ENCODE measurements around the gene ATPAF2.

The ATPAF2 gene

DNA sequence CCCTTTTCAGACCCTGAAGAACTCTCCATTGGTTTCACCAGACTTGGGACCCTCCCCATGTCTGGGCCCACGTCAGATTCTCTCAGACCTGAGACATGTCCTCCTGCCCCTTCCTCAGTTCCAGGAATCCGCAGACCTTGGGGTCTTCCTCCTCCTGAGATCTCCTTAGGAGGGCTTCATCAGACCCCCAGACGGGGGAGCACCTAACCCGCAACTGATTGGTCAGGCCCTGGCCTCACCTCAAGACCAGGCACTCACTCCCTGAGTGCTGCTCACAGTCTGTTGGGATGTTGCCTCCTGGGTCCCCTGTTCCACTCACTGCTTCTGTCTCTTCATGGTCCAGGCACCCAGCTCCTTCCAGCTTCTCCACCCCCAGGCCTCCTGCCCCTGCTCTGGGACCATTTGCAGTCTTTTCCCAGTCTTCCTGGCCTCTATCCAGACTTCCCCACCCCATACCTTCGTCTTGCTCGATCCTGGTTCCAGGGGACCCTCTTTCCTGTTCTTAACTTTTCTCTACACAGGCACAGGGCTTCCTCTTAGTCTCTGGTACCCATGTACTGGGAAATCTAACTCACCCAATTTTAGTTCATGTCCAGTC, 1.4 kb upstream of the ATPAF2 start:
- TF ChIP-seq Cebpa-rat (IDR thresholded peaks at IDR 0.05): no peak
- H3K9ac ChIP-seq: peak overlapping the region; percentile 93
- H3K27ac ChIP-seq: peak overlapping the region; percentile 81
- peaks cover 50% of the 10 kb centered on the region for H3K4me1 ChIP-seq
- H3K36me3 ChIP-seq: peaks cover 22% of the 10 kb centered on the region
- peaks cover 75% of the 10 kb centered on the region for H4K20me1 ChIP-seq
- peak overlapping the region; percentile 86 for H3K4me3 ChIP-seq
- H3K4me2 ChIP-seq: peak overlapping the region; percentile 88
- H3K9me3 ChIP-seq: no peaks in the 10 kb centered on the region
- no peaks in the 10 kb centered on the region for H3K27me3 ChIP-seq

DNA sequence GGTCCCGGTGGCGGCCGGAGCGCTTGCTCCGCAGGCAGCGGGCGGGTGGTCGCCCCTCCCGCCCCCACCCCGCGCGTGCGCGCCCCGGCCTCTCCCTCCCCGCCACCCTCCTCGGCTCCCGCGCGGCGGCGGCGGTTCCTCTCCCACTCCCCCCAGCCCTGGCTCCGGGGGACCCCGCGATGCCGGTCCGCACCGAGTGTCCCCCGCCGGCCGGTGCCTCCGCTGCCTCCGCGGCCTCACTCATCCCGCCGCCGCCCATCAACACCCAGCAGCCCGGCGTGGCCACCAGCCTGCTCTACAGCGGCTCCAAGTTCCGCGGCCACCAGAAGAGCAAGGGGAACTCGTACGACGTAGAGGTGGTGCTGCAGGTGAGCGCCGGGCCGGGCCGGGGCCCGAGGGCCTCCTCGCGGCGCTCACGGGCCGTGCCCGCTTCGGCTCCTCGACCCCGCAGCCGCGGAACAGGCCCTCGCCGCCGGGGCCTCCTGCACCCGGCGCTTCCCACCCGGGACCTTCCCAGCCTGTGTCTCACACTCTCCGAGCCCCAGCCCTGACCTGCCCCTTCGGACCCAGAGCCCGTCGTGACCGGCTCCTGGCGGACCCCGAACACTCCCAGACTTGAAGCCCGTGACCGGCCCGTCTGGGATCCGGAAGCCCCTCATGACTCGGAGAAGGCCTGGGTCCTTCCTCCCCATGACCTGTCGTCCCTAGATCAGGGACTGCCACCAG, 730 bp upstream of the ATPAF2 start:
- TF ChIP-seq Cebpa-rat (IDR thresholded peaks at IDR 0.05): no peak
- Histone ChIP-seq H3K36me3 (peaks cover 16% of the 10 kb centered on the region), H3K27ac (peak overlapping the region; percentile 81), H3K4me3 (peak overlapping the region; percentile 86), H3K4me1 (peaks cover 50% of the 10 kb centered on the region), H3K27me3 (no peaks in the 10 kb centered on the region), H4K20me1 (peaks cover 79% of the 10 kb centered on the region), H3K4me2 (peak overlapping the region; percentile 88), H3K9ac (peak overlapping the region; percentile 93), H3K9me3 (no peaks in the 10 kb centered on the region)

DNA sequence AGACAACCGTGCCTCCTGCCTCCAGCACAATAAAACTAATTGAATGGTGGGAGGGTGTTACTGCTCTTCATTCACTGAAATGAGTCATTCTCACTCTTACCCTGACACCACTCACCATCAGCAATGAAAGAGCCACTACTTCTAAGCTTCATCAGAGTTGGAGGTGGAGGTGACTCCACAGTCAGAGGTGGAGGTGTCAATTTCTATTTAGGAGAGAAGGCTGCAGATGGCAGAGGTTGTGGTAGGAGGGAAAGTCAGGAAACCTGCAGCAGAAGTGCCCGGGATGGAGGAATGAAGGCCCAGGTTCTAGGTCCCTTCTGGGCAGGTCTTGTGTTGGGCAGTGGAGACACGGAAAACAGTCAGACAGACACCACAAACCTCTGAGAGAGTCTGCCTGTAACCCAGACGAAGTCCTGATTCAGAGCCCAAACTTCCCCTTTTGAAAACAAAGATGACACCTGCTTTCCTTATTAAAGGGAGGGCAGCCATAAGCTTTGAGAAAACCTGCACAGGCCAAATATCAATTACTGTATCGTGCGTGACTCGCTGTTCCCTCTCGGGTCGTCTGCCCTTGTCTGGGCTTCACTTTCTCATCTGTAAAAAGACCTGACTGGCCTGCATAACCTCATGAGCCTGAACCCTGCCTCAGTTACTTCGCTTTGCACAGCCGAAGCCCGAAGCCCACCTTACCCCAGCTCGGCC, 668 bp downstream of the ATPAF2 start:
- H3K4me2 ChIP-seq: peak overlapping the region; percentile 92
- H3K36me3 ChIP-seq: peaks cover 7% of the 10 kb centered on the region; the same call in 1 of the 2 replicates
- H3K27me3 ChIP-seq: no peaks in the 10 kb centered on the region
- H3K9ac ChIP-seq: peak overlapping the region; percentile 82
- peaks cover 61% of the 10 kb centered on the region for H3K4me1 ChIP-seq
- peaks cover 77% of the 10 kb centered on the region for H4K20me1 ChIP-seq
- no peak for TF ChIP-seq Cebpa-rat (IDR thresholded peaks at IDR 0.05)
- H3K4me3 ChIP-seq: peak overlapping the region; percentile 86
- peak overlapping the region; percentile 70 for H3K27ac ChIP-seq
- H3K9me3 ChIP-seq: no peaks in the 10 kb centered on the region

DNA sequence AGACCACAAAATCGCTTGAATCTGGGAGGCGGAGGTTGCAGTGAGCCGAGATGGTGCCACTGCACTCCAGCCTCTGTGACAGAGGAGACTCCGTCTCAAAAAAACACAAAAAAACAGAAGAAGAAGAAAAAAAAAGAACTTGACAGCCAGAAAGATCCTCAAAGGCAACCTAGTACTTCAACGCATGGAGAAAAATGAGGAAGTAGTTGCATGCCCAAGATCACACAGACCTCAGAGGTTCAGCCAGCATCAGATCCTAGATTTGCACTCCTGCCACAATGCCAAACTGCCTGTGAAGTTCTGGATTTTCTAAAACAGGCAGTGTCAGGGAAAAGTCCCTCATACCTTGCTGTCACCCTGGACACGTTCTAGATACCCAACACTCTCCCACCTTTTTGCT, 1.5 kb downstream of the ATPAF2 start:
- peak overlapping the region; percentile 4; the same call in 1 of the 2 replicates for H3K9ac ChIP-seq
- TF ChIP-seq Cebpa-rat (IDR thresholded peaks at IDR 0.05): no peak
- H3K4me2 ChIP-seq: peak overlapping the region; percentile 92
- H3K4me1 ChIP-seq: peaks cover 62% of the 10 kb centered on the region
- peaks cover 77% of the 10 kb centered on the region for H4K20me1 ChIP-seq
- H3K4me3 ChIP-seq: peak overlapping the region; percentile 86; the same call in 1 of the 2 replicates
- no peaks in the 10 kb centered on the region for H3K9me3 ChIP-seq
- peaks cover 7% of the 10 kb centered on the region; the same call in 1 of the 2 replicates for H3K36me3 ChIP-seq
- no peaks in the 10 kb centered on the region for H3K27me3 ChIP-seq
- H3K27ac ChIP-seq: no peak overlapping the region

DNA sequence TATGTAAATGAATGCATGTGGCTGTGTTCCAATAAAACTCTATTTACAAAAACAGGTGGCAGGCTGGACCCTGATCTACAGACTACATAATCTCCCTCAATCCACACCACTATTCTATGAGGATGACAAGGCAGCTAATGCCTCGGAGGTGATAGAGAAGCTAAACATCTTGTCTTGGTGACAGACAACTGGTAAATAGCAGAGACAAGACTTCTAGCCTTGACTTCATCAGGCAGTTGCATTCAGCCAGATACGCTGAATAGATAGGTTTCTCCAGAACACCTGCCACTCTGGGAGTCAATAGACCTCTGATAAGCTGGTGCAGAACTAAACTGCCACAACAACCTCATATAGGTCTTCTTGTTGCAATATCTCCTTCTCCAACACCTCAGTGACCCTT, 3.3 kb downstream of the ATPAF2 start:
- H4K20me1 ChIP-seq: peaks cover 71% of the 10 kb centered on the region
- H3K27ac ChIP-seq: no peak overlapping the region
- no peak overlapping the region for H3K4me2 ChIP-seq
- no peaks in the 10 kb centered on the region for H3K27me3 ChIP-seq
- peaks cover 7% of the 10 kb centered on the region; the same call in 1 of the 2 replicates for H3K36me3 ChIP-seq
- H3K9me3 ChIP-seq: no peaks in the 10 kb centered on the region
- TF ChIP-seq Cebpa-rat (IDR thresholded peaks at IDR 0.05): no peak
- no peak overlapping the region for H3K4me3 ChIP-seq
- H3K9ac ChIP-seq: no peak overlapping the region
- H3K4me1 ChIP-seq: peaks cover 61% of the 10 kb centered on the region

DNA sequence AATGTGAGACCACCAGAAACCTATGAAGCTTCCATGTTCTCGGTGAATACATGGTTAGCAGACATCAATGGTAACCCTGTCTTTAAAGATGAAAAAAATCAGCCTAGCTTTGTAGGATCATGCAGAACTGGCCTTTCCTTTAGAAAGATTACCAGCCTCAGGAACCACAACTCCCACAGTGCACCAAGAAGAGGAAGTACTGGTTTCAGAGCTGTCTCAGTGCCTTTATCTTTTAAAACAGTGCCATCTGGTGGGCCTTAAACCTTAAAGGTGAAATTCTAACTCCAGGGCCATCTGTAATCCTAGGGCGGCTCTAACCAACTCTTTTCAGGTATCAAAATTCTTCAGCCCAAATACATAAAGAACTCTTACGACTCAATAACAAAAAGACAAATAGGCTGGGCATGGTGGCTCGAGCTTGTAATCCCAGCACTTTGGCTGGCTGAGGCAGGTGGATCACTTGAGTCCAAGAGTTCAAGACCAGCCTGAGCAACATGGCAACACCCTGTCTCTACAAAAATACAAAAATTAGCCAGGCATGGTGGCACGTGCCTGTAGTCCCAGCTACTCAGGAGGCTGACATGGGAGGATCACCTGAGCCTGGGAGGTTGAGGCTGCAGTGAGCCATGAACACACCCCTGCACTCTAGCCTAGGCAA, 5.4 kb downstream of the ATPAF2 start:
- H3K27ac ChIP-seq: no peak overlapping the region
- H3K4me1 ChIP-seq: peaks cover 60% of the 10 kb centered on the region
- no peak for TF ChIP-seq Cebpa-rat (IDR thresholded peaks at IDR 0.05)
- H4K20me1 ChIP-seq: peaks cover 69% of the 10 kb centered on the region
- H3K9ac ChIP-seq: no peak overlapping the region
- H3K9me3 ChIP-seq: no peaks in the 10 kb centered on the region
- H3K36me3 ChIP-seq: peaks cover 7% of the 10 kb centered on the region; the same call in 1 of the 2 replicates
- H3K4me3 ChIP-seq: no peak overlapping the region
- peak overlapping the region; percentile 84 for H3K4me2 ChIP-seq
- H3K27me3 ChIP-seq: no peaks in the 10 kb centered on the region

DNA sequence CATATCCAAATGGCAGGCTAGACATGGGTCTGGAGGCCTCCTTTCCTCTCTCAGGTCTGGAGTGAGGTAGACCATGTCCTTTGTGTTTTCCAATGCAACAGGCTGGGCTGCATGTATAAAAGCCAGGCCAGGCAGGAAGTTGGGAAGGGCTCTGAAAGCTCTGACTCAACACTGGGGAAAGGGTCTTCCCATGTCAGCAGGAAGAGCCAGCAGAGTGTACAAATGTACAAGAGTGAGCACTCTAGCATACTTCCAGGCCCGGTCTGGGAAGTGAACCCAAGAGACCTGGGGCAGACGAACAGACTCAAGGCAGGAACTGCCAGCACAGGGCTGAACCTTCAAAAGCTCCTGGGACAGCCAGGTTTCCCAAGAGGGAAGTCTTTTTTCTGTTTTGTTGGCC, 7.0 kb downstream of the ATPAF2 start:
- peak overlapping the region; percentile 62 for H3K27ac ChIP-seq
- no peak for TF ChIP-seq Cebpa-rat (IDR thresholded peaks at IDR 0.05)
- peaks cover 58% of the 10 kb centered on the region for H4K20me1 ChIP-seq
- H3K4me1 ChIP-seq: peaks cover 62% of the 10 kb centered on the region
- peak overlapping the region; percentile 84 for H3K4me2 ChIP-seq
- peak overlapping the region; percentile 57; the same call in 1 of the 2 replicates for H3K9ac ChIP-seq
- H3K36me3 ChIP-seq: peaks cover 18% of the 10 kb centered on the region
- no peak overlapping the region for H3K4me3 ChIP-seq
- H3K9me3 ChIP-seq: no peaks in the 10 kb centered on the region
- H3K27me3 ChIP-seq: no peaks in the 10 kb centered on the region

DNA sequence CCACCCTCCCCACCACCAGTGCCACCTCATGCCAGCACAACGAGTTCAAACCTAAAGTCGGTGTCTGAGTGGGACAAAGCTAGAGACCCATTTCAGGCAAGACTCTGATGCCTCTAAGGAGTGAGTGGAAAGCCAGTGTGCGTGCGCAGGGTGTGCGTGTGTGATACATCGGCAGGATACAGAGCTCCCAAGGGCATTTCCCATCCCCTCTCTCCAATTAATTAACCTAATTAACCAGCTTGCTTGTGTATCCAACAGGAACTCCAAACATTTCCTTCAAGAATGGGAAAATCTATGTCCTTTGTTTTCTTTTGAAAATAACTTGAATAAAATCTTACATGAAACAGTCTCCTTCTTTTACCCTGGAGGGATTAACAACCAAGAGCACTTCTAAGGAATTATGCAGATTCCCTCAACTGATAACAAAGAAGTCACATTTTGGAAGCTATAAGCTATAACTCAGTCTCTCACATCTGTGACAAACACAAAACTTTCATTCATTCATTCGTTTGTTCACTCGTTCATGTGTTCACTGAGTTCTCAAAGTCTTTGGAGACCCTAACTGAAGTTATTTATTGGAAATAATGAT, 9.9 kb downstream of the ATPAF2 start:
- Histone ChIP-seq H3K36me3 (peaks cover 35% of the 10 kb centered on the region), H3K4me1 (peaks cover 73% of the 10 kb centered on the region), H4K20me1 (peaks cover 52% of the 10 kb centered on the region), H3K4me2 (peak overlapping the region; percentile 46), H3K4me3 (no peak overlapping the region), H3K27me3 (no peaks in the 10 kb centered on the region), H3K27ac (no peak overlapping the region), H3K9me3 (no peaks in the 10 kb centered on the region), H3K9ac (no peak overlapping the region)
- no peak for TF ChIP-seq Cebpa-rat (IDR thresholded peaks at IDR 0.05)
